GM19372 (cell line): Measurements from ENCODE around the gene AURKA.
"Not testable (repeated sequence)": the region's sequence is repeated elsewhere in the genome, so short reads cannot be mapped to it uniquely, and the experiment has no call there.

Experiments used
- ATAC-seq: cut with Tn5 transposase; IDR thresholded peaks from one replicate; pipeline ENCODE4 v1.9.1; 2021; ENCODE audit warnings: mild to moderate bottlenecking, low read depth, moderate library complexity; ENCODE audit not compliant: unreplicated experiment

The AURKA gene

DNA sequence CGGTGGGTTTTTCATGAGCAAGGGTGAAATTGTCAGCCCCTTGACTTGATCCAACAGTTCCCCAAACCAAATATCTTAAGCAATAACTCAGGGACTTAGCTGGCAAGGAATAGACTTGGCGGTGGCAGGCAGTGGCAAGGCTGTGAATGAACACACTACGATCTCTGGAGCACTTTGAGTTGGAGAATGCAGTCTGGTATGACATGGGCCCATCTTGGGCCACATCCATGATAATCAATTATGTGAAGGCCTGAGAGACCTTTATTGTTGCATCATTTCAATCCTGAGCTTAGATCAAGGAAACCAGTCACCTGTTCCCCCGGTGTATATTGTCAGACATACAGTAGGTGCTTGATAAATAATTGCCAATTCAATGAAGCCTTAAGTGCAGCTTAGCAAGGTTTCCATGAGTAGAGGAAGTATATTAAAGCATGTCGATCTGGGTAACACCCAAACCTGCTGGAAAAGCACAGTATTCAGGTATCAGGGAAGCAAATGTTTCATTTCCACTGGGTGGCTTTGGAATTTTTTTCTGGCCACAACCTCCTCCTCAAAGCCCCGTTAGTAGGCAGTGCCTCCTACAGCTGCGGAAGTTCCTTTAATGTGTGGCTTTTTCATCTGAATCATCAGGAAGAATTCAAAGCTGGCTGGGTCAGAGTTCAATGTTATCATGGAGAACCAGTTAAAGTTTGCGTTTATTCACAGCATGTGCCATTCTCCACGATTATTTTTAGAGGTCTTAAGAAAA, 30.2 kb upstream of the AURKA start:
- no peak for ATAC-seq

DNA sequence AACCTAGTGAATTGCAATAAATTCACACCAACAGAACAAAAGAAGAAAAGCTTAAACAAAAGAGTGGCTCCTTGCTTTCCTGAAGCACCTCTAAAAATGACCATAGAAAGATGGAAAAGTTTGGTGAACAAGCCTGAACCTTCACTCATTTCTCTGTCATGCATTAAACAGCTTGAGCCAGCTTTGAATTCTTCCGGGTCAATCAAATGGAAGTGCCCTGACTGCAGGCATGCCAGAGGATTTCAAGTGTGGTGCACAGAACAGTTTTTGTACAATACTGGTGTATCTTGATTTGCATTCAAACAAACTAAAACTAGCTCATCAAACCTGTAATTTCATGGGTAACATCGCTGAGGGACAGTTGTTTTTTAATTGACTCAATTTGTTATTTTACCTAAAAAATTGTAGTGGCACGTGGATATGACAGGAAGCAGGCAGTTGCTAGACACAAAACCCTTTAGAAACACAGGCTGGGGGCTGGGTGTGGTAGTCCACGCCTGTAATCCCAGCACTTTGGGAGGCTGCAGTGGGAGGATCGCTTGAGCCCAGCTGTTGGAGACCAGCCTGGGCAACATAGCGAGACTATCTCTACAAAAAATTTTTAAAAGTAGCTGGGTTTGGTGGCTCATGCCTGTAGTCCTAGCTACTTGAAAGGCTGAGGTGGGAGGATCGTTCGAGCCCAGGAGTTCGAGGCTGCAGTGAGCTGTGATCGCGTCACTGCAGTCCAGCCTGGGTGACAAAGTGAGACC, 29.1 kb upstream of the AURKA start:
- ATAC-seq = no peak

- no peak for ATAC-seq
These were observed 28.0 kb upstream of the AURKA start for GRCh38 chr20:56420028-56420427.

DNA sequence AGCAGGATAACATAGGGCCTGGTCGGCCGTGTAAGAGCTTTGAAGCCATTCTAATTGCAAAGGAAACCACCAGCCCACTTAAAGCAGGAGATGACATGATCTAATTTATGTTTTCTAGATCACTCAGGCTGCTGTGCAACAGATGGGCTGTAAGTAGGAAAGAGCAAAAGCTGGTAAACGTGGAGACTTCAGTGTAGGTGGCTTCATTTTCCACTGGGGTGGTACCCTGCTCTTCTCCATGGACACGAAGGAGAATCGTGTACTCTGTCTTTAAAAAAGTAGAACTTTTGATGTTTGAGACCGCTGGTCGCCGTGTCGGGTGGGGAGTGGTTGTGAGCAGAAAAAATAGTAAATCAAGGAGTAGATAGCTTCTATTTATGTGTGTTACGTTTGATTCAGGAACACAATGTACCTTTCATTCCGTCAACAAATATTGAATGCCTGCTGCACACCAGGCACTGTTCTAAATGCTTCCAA, 26.4 kb upstream of the AURKA start:
- ATAC-seq = no peak

- ATAC-seq = no peak
These were observed 25.9 kb upstream of the AURKA start for GRCh38 chr20:56417911-56418310.

- ATAC-seq = no peak
These were observed 25.4 kb upstream of the AURKA start for GRCh38 chr20:56417402-56417801.

- ATAC-seq = no peak
These were observed 23.1 kb upstream of the AURKA start for GRCh38 chr20:56414842-56415765.

- no peak for ATAC-seq
These were observed 20.9 kb upstream of the AURKA start for GRCh38 chr20:56412949-56413348.

GRCh38 chr20:56412473-56412790, 20.4 kb upstream of the AURKA start:
- ATAC-seq = no peak

- peak; percentile 82 for ATAC-seq
These were observed 19.9 kb upstream of the AURKA start, which contains the start of gene CASS4 for GRCh38 chr20:56411759-56412472. Gene CASS4 (plus strand): TSS chr20:56412260. CDS start chr20:56412459, 199 bp downstream.

DNA sequence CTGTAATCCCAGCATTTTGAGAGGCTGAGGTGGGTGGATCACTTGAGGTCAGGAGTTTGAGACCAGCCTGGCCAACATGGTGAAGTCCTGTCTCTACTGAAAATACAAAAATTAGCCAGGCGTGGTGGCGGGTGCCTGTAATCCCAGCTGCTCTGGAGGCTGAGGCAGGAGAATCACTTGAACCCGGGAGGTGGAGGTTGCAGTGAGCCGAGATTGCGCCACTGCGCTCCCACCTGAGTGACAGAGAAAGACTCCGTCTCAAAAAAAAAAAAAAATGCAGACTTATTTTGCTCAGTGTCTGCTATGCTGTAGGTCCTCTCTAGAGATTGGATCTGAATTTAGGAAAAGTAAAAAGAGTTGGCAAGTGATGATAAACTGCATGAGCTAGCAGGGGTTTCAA, 19.3 kb upstream of the AURKA start:
- ATAC-seq = not testable (repeated sequence)

GRCh38 chr20:56409956-56410355, 17.9 kb upstream of the AURKA start:
- no peak for ATAC-seq

DNA sequence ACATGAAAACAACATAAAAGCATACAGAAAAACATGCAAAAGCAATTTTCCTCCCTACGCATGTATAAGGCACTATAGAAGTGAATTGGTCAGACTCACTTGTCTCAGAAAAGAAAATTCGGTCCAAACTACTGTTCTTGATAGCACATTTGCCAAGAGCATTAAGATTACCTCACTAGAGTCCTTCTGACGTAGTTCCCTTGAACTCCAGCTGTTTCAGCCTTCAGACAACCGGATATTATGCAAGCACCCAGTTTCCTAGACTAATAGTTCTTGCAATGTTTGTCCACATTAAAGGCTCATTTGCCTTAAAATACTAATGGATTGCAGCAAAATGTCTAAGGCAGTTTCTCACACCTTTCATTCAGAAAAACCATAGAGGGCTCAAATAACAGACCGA, 17.5 kb upstream of the AURKA start:
- no peak for ATAC-seq

GRCh38 chr20:56406910-56407309, 14.9 kb upstream of the AURKA start:
- no peak for ATAC-seq

DNA sequence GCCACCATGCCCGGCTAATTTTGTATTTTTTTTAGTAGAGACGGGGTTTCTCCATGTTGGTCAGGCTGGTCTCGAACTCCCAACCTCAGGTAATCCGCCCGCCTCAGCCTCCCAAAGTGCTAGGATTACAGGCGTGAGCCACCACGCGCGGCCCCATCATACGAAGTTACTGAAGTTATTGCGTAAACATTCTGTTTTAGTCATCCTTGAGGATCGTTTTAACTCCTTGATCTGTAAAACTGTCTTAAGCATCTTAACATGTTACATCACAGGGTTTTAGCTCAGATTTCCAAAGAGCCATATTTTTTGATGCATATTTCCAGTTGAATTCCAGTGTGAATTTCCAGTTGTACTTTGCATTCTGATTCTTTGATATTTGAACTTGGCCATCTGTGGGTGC, 13.3 kb upstream of the AURKA start:
- not testable (repeated sequence) for ATAC-seq

DNA sequence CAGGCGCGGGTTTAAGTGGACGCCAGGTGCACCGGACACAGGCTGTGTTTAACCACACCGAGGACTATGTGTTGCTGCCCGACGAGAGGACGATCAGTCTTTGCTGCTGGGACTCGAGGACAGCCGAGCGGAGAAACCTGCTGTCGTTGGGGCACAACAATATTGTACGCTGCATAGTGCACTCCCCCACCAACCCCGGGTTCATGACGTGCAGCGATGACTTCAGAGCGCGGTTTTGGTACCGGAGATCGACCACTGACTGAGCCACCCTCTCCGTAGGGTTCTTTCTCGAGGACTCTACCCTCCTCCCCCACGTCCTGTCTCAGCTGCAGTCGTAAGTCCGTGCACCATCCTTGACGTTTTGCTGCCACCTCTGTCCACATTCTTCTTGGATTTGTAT, 11.4 kb upstream of the AURKA start:
- ATAC-seq = no peak

DNA sequence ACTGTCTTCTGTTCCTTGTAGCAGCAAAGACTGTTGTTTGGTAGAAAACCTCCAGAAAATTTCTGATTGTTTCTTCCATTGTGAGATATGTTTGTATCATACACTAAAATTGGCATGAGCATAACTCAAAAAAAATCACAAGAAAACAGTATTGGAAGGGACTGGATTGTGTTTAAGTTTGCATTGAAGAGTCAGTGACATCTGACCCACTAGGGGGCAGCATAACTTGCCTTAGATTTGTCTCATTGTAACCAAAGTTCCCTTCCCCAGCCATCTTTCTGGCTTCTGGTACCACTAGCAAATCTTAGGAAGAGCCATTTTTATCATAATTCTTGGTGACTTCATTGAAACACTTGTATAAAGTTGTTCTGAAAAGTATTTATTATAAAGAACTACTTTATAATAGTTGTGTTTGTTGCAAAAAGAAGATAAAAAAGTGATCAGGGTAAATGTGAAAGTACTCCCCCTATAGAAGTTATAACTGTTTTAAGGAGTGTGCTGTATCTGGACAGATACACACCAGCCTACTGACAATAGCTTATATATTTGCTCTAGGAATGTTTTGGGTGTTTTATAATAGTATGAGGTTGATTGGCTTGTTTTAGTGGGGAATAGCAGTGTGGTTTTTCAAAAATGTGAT, 8.1 kb upstream of the AURKA start:
- no peak for ATAC-seq

DNA sequence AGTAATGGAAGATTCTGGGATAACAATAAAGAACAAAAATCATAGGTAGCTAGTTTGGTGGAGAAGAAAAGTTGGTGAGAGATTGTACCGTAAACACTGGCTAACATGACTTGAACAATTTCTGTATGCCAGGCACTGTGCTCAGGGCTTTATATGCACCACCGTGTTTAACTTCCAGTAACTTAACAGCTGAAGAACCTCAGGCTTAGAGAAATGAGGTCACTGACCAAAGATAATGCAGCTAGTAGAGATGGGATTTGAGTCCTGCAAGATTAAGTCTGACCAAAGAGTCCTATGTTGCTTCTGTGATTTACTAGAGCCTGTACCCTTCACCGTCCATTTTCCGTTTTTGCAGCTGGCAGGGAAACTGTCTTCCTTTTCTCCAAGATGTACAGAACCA, 3.2 kb upstream of the AURKA start:
- ATAC-seq = no peak

DNA sequence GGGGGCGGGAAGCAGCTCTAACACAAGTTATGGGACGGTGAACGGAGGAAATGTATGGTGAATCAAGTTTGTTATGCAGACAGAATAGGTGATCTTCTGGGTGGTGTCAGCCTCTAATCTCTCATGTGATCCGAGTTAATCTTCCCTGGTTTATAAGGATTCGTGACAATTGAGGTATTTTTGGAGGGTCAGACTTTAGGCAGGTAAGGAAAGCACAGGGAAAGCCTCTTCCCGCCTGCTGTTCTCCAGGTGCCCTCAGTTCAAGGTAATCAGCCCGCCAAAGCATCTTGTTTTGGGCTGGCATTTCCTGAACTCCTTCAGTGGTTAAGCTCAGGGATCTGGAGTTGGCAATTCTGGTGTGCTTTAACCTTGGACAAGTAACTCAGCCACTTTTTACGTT, 1.6 kb upstream of the AURKA start:
- ATAC-seq = no peak
